GM23248 (cell line): Measurements from ENCODE around the gene POM121C.
"Not testable (repeated sequence)": the region's sequence is repeated elsewhere in the genome, so short reads cannot be mapped to it uniquely, and the experiment has no call there.

Experiments used
- EZH2 ChIP-seq: fragments of 200-600 bp; sonication (generic); IDR thresholded peaks from 2 replicates; pipeline ENCODE4 v1.6.1; 2018; ENCODE audit warnings: antibody characterized with exemption, mild to moderate bottlenecking; ENCODE audit not compliant: insufficient read depth, poor library complexity, severe bottlenecking
- EZH2phosphoT487 ChIP-seq: fragments of 200-600 bp; sonication (generic); IDR thresholded peaks from 2 replicates; pipeline ENCODE4 v1.6.1; 2018; ENCODE audit warnings: antibody characterized with exemption, moderate library complexity, mild to moderate bottlenecking, low read depth; ENCODE audit not compliant: insufficient read depth

GRCh38 chr7:75410823-75411173 is 75.3 kb downstream of the POM121C start:
- TF ChIP-seq EZH2phosphoT487, EZH2: not testable (repeated sequence)
